Calu3 (cell line): ENCODE results near the gene CSTF1. TPM values are rescaled to one million over a fixed set of nuclear protein-coding genes. Genes with fewer than 3 reads are reported as not detected.

Source experiments
- BruUV-seq: library from RNA; stranded (reverse); fragments of 400-500 nt; replicated peaks from 2 replicates; lab custom pipeline; 2021; lab: Mats Ljungman, UMichigan
- CTCF ChIA-PET: fragments of 300-600 bp; sonication (Branson Sonifier 250); formaldehyde crosslinking; loops from one replicate; lab custom pipeline; 2022; ENCODE audit warnings: antibody characterized with exemption; lab: Charles Lee
- DNase-seq: peaks from one replicate; pipeline ENCODE4 v3.0.0; 2022
- H3K27ac Mint-ChIP-seq: one replicate; pipeline ENCODE4 v1.8.0; 2022; ENCODE audit warnings: mixed read lengths; ENCODE audit not compliant: unreplicated experiment
- H3K27me3 Mint-ChIP-seq: one replicate; pipeline ENCODE4 v1.8.0; 2022; ENCODE audit warnings: mixed read lengths; ENCODE audit not compliant: unreplicated experiment
- H3K36me3 Mint-ChIP-seq: one replicate; pipeline ENCODE4 v1.8.0; 2022; ENCODE audit warnings: mild to moderate bottlenecking, moderate library complexity, mixed read lengths; ENCODE audit not compliant: insufficient read depth, unreplicated experiment
- H3K4me1 Mint-ChIP-seq: one replicate; pipeline ENCODE4 v1.8.0; 2022; ENCODE audit warnings: mild to moderate bottlenecking, low read depth, mixed read lengths; ENCODE audit not compliant: unreplicated experiment
- H3K4me3 Mint-ChIP-seq: one replicate; pipeline ENCODE4 v1.8.0; 2022; ENCODE audit warnings: mild to moderate bottlenecking, low read depth, moderate library complexity, mixed read lengths; ENCODE audit not compliant: unreplicated experiment
- H3K9me3 Mint-ChIP-seq: one replicate; pipeline ENCODE4 v1.8.0; 2022; ENCODE audit warnings: low read depth, mixed read lengths; ENCODE audit not compliant: unreplicated experiment
- CTCF ChIP-seq: fragments of 200-600 bp; IDR thresholded peaks from one replicate; pipeline ENCODE4 v1.8.0; 2022; ENCODE audit warnings: antibody characterized with exemption; ENCODE audit not compliant: unreplicated experiment
- intact Hi-C: fragments of 100-400 bp; cut with micrococcal nuclease; formaldehyde crosslinking; loops from one replicate; pipeline ENCODE4 v1.10.0; 2022; ENCODE audit not compliant: unreplicated experiment
- total RNA-seq: library from RNA; stranded (reverse); gene quantifications from 2 replicates; pipeline ENCODE4 v1.2.3, GENCODE V29; 2022

The CSTF1 gene
- total RNA-seq, 1 experiment from 2014 or later, result 44.3 TPM

- CTCF ChIA-PET, result no interaction called here
- BruUV-seq, result no TSS peak
- H3K27me3 Mint-ChIP-seq, result peaks cover 30% of the 10 kb centered on the region
- no peaks in the 10 kb centered on the region for H3K36me3 Mint-ChIP-seq
- intact Hi-C loops, result no loop called here
- no peak overlapping the region for H3K4me3 Mint-ChIP-seq
- DNase-seq, result no peak
- H3K9me3 Mint-ChIP-seq, result no peaks in the 10 kb centered on the region
- no peak for TF ChIP-seq CTCF
- no peaks in the 10 kb centered on the region for H3K4me1 Mint-ChIP-seq
- no peak overlapping the region for H3K27ac Mint-ChIP-seq
Observed at GRCh38 chr20:56442389-56443365, 50.2 kb downstream of the CSTF1 start.

GRCh38 chr20:56443654-56444540, 51.5 kb downstream of the CSTF1 start:
- CTCF ChIA-PET, result no interaction called here
- H3K4me3 Mint-ChIP-seq, result no peak overlapping the region
- TF ChIP-seq CTCF, result no peak

GRCh38 chr20:56445130-56445529, 52.7 kb downstream of the CSTF1 start:
- CTCF ChIA-PET, result no interaction called here
- no peaks in the 10 kb centered on the region for H3K4me1 Mint-ChIP-seq
- H3K9me3 Mint-ChIP-seq, result no peaks in the 10 kb centered on the region
- no peak overlapping the region for H3K27ac Mint-ChIP-seq
- H3K27me3 Mint-ChIP-seq, result peaks cover 30% of the 10 kb centered on the region
- H3K36me3 Mint-ChIP-seq, result no peaks in the 10 kb centered on the region
- BruUV-seq, result no TSS peak
- TF ChIP-seq CTCF, result no peak
- intact Hi-C loops, result no loop called here
- H3K4me3 Mint-ChIP-seq, result no peak overlapping the region
- DNase-seq, result no peak

More at GRCh38 chr20:56443654-56444540, 51.5 kb downstream of the CSTF1 start:
- DNase-seq, result no peak
- BruUV-seq, result no TSS peak
- H3K27ac Mint-ChIP-seq, result no peak overlapping the region
- intact Hi-C loops, result no loop called here
- H3K36me3 Mint-ChIP-seq, result no peaks in the 10 kb centered on the region
- H3K9me3 Mint-ChIP-seq, result no peaks in the 10 kb centered on the region
- peaks cover 30% of the 10 kb centered on the region for H3K27me3 Mint-ChIP-seq
- no peaks in the 10 kb centered on the region for H3K4me1 Mint-ChIP-seq

GRCh38 chr20:56445540-56445939, 53.1 kb downstream of the CSTF1 start:
- intact Hi-C loops, result no loop called here
- Mint-ChIP-seq H3K9me3 (no peaks in the 10 kb centered on the region), H3K36me3 (no peaks in the 10 kb centered on the region), H3K27me3 (peaks cover 30% of the 10 kb centered on the region), H3K4me1 (no peaks in the 10 kb centered on the region), H3K4me3 (no peak overlapping the region), H3K27ac (no peak overlapping the region)
- no peak for DNase-seq
- CTCF ChIA-PET, result no interaction called here
- TF ChIP-seq CTCF, result no peak
- no TSS peak for BruUV-seq
